Stimulated activated CD4-positive, alpha-beta T cell treated with anti-CD3 and anti-CD28 coated beads, TNF-alpha, amount 100 ng/mL, for 48 hours (primary cell): Measurements from ENCODE around the gene FAM114A1.
"Not testable (repeated sequence)": the region's sequence is repeated elsewhere in the genome, so short reads cannot be mapped to it uniquely, and the experiment has no call there.

ENCODE experiments used
- DNase-seq, 3 donors: peaks; one replicate each; pipeline ENCODE4 v3.0.0-alpha.2; 2020; ENCODE audit warnings: low read depth in 3 of 3

FAM114A1 gene

DNA sequence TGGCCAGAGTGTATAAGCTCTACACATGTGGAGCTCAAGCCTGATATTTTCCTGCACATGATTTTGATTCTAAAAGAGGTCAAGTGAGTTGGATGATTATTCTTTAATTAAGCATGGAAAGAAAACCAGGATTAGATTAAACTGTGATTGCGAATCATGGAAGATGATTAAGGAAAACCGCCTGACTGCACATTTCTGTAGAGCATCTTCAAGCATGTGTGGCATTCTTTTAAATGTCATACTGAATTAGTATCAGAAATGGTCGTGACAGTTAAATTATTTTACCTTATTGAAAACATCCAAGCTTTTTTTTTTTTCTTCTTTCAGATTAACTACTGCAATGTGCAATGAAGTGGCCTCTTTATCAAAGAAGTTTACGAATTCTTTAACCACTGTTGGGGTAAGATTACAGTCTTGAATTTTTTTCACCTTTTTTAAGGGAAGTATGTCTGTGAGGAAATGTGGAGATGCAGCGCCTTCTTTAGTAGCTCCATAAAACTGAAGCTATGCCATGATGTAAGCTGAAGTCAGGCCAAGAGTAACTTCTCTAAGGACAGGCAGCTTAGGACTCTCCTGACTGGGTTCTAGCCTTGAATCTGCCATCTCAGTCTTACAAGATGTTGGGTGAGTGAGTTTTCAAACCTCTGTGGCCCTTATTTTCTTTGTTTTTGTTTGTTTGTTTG lies 67.9 kb downstream of the FAM114A1 start:
- DNase-seq = no peak

DNA sequence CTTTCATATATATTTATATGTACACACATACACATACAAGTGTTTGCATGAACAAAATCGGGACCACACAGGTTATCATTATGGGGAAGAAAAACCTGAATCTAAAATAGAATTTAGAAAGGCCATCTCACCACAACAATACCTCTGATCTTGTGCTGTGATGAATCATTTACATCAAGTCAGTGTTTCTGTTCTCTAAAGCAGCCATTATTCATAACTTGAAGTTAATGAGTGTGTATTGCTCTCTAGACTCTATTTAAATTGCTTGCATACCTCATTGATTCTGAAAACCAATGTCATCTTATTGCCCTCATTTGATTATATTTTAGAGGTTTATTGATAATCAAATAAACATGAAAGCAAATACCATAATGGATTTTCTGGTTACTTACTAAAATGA lies 71.6 kb downstream of the FAM114A1 start:
- no peak for DNase-seq

DNA sequence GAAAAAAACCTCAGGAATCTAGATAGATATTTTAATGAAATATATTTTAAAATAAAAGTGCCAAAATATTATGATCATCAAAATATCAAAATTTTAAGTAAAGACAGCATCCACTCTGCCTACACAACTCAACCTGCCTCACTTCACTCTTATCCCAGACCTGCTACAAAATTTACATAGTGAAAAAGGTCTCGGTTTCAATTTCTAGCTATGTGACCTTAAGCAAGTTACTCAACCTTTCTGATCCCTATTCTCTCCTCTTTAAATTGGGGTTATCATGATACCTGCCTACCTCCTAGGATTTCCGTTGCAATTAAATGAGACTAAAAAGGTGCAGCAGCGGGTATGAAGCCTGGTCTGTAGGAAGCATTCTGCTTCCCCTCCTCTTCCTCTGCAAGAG lies 72.9 kb downstream of the FAM114A1 start:
- DNase-seq = no peak

DNA sequence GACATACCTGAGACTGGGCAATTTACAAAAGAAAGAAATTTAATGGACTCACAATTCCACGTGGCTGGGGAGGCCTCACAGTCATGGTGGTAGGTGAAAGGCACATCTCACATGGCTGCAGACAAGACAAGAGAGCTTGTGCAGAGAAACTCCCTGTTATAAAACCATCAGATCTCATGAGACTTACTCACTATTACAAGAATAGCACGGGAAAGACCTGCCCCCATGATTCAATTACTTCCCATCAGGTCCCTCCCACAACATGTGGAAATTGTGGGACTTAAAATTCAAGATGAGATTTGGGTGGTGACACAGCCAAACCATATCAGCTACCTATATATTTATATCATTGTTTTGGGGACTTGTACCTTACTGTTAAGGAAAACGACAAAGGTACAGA lies 74.3 kb downstream of the FAM114A1 start:
- DNase-seq = not testable (repeated sequence)

DNA sequence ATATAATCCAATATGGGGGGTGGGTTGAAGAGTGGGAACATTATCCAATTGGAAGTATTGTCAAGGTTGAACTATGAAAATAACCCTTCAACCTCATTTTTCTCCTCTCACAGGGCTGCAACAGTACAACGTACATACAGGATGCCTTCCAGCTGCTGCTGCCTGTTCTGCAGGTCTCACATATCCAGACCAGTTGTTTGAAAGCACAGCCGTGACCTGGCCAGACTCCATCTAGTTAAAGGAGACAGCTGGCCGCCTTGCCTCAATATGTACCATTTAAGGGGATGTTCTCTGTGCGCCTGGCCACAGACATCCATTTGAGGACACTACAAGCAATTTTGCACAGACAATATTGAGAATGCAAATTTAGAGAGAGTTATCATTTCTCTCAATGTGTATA lies 75.7 kb downstream of the FAM114A1 start:
- DNase-seq = no peak

- DNase-seq = no peak
Measured at GRCh38 chr4:38944440-38944839, 76.8 kb downstream of the FAM114A1 start.

DNA sequence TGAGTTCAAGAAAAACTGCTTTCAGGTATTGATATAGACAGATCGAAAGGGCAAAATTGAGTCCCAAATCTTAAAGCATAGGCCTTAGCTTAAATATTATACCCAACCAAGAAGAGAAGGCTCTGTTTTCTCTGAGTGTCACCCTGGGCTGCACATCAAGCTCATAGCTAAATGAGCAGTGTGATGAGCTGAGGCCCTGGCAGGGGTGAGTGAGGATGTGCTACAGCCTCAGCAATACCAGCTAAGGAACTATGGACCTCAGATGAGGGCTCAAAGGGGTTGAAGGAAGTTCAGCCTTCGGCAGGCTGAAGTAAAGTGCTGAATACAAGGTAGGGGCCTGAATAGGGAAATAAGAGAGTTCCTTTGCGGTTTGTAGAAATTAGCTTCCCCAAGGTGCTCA lies 79.3 kb downstream of the FAM114A1 start:
- DNase-seq = no peak

DNA sequence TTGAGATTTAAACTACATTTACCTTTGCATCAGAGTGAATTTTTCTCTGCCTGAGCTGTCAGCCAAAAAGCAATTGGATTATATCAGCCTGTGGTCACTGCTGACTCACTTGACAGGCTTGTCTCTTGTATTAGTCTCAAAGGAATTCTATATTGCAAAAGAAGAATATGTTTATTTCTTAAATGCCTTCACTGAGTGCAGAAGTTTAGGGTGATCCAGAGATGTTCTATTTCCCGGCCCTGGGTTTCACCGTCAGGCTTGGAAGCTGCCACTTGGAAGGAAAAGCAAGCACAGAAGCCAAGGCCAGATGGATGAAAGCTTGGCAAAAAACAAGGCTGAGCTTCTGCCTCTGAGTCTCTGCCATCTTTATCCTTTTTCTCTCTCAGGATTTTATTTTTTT lies 80.9 kb downstream of the FAM114A1 start:
- DNase-seq = no peak

DNA sequence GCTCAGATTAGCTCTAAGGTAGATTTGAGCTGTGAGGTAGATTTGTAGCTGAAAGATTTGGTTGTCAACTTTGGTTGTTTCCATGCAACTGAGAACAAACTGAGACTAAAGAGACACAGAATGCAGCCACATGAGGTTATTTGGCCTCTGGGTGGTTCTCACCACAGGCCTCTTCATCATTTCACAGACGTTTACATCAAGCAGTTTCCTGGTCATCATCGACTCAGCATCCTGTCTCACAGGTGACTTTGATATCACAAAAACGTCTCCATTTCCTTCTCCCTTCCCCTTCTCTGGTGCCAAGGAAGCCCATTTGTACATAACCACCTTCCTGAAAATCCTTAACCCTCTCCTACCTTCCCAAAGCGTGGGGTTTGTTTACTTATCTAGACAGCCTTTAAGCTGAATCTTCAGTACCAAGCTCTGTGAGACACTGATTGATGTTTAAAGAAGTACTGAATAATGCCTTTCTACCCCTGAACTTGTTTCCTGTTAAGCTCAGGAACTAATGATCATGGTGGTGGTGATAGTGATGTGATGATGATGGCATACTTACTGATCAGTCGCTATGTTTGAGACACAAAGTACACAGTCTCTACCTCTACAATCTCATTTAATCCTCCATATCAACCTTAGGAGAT lies 81.9 kb downstream of the FAM114A1 start:
- peak in 2 of 3 donors; percentile 6 to 13 for DNase-seq

DNA sequence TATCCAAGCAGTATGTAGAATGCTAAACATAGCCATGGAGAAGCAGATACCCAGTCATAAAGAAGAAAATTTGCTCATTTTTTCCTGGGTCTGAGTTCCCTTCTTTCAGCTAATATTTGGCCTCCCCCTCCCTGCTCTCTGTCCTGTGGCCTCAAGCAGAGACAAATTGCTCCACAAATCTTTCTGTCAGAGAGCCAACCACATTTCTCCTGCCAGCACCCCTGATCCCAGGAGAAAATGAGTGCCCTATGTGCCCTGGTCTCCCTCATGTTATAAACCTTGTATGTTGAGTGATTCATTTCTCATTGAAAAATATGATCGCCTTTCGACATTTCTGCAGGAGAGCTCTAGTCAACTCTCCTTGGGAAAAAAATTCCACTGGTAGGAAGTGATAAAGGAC lies 82.6 kb downstream of the FAM114A1 start:
- no peak for DNase-seq

DNA sequence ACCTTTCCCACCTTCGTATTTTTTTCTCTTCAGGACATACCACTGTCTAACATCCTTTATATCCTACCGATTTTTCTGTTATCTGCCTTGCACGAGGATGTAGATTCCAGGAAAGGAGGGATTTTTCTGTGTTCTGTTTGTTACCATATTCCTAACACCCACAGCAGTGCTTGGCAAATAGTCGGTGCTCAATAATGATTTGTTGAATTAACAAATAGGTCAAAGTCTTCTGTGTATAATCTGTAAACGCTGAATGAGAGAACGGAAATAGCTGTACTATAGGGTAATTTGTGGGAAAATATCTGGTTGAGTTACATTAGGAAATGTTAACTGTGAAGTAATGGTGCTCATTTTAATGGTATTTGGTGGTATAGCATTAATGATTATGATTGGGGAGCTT lies 83.1 kb downstream of the FAM114A1 start:
- no peak for DNase-seq

GRCh38 chr4:38951598-38951997 lies 84.0 kb downstream of the FAM114A1 start:
- DNase-seq = no peak

- no peak for DNase-seq
Measured at GRCh38 chr4:38952017-38952416, 84.4 kb downstream of the FAM114A1 start.

DNA sequence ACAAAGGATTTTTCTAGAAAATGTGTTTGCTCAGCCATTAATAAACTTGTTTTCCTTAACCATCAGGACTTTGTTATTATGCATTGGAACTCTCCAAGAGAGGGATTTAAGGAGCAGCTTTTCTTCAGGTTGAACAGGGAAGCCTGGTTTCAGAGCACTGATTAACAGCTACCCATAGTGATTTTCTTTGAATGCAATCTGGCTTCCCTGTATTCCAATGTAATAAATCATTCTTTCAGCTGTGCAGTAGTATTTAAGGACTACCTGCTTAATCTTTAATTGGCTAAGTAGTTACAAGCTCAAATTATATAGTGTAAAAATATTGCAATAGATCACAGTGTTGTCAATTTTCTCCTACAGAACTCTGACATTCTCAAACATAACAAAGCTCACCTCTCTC lies 87.1 kb downstream of the FAM114A1 start:
- DNase-seq = no peak

- DNase-seq = no peak
Measured at GRCh38 chr4:38955957-38956356, 88.4 kb downstream of the FAM114A1 start.

- DNase-seq = no peak
Measured at GRCh38 chr4:38957261-38957815, 89.7 kb downstream of the FAM114A1 start.

DNA sequence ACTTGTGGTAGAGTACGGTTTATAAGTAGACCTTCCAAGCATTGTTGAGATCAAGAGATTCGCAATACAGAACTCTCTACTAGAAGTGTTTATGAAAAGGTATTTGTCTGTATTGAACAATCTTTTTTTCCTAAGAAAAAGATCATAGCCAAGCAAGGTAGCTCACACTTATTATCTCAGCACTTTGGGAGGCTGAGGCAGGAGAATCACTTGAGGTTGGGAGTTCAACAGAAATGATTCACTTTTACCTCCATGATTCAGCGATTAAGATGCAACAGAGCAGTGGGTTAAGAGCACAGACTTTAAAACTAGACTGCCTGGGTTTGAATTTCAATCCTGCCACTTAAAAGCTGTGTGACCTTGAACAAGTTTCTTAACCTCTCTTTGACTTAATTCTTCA lies 90.3 kb downstream of the FAM114A1 start:
- DNase-seq = peak in 1 of 3 donors; percentile 24

- DNase-seq = no peak
Measured at GRCh38 chr4:38958453-38959190, 91.0 kb downstream of the FAM114A1 start.

- DNase-seq = not testable (repeated sequence)
Measured at GRCh38 chr4:38959248-38959647, 91.6 kb downstream of the FAM114A1 start.

GRCh38 chr4:38964942-38965775 lies 97.6 kb downstream of the FAM114A1 start:
- no peak for DNase-seq

DNA sequence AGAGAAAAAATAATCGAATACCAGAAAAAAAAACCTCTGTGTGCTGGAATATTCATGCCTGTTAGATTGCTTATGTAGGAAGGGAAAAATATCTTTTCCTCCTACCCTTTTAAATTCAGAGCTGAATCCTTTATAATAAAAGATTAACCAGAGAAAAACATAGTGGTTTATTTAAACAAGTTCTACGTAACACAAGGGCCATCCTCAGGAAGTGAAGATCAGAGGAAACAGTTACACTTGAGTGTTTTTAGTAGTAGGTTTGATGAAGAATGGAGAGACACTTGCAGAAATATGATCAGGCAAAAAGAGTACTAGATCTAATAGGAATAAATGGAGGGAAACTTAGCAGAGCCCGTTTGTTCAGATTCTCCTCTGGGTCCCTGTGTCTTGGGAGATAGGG lies 98.3 kb downstream of the FAM114A1 start:
- no peak for DNase-seq
